Measurements from ENCODE around the gene LPAR2. TPM values are rescaled to one million over a fixed set of nuclear protein-coding genes. Genes with fewer than 3 reads are reported as not detected.

The LPAR2 gene
- total and polyA plus RNA-seq, 10 of the 15 experiments (the other 5 are each of a cell fraction or from before 2014, with no cell fraction given) = 0.98 to 23.8 (median 10.2) TPM

DNA sequence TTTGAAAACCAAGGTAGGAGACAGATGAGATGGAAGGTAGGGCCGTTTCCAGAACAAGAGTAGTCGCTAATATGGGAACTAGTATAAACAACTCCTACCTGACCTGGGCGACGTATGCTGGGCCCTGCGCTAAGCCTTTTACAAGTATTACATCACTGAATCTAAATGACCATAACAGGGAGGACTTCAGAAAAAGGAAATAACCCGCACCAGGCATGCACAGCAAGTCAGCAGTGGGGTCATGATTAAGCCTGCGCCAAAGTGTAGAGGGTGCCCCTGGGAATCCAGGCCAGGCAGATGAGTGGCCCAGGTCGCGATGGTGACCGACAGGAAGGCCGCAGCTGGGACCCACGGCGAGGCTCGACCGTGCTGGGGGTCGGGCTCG is 34.8 kb upstream of the LPAR2 start:
- peak; percentile 11 for ATAC-seq
- peak overlapping the region; percentile 92 for H3K9ac ChIP-seq (ENCODE audit: control insufficient read depth, insufficient read depth, low read length)
- ChIA-PET RAD21 (ENCODE audit: unreplicated experiment) (interaction anchor here (1.3 to 2.3 kb wide), 8 partner anchors 65 to 239 kb away, joined by 3 to 13 read pairs (median 8); partner anchors contain the start of genes ZNF14, ZNF253, ZNF506 and ZNF93), CTCF (interaction anchor here (3.5 kb wide), 1 partner anchor 131 kb away, joined by 28 read pairs; no protein-coding TSS in a partner anchor), POLR2A (interaction anchor here (0.6 to 3.9 kb wide), 10 partner anchors 8 to 609 kb away, joined by 3 to 18 read pairs (median 8); partner anchors contain the start of genes GMIP, LPAR2, ZNF253 and ZNF93), SMC1A (ENCODE audit: uncharacterized antibody, unreplicated experiment) (interaction anchor here (1.3 to 2.2 kb wide), 5 partner anchors 113 to 238 kb away, joined by 3 to 9 read pairs (median 6); partner anchors contain the start of genes ZNF253 and ZNF93)
- intact Hi-C loops (cut with micrococcal nuclease; ENCODE audit: unreplicated experiment) (loop anchor here (2.0 to 10.0 kb wide), 4 partner anchors 64 to 242 kb away; partner anchors contain the start of genes ZNF253, ZNF506 and ZNF93), in situ Hi-C loops (cut with MboI) (loop anchor here (10.0 kb wide), 1 partner anchor 1362 kb away; the partner anchor contains the start of gene ZNF430)
- H3K27me3 ChIP-seq (replicated peaks in 1 of 2; ENCODE audit: control insufficient read depth in 2 of 2, insufficient read depth in 2 of 2, low read length in 1 of 2) = no peaks in the 10 kb centered on the region
- peak overlapping the region; percentile 87 for H3K4me3 ChIP-seq
- H4K20me1 ChIP-seq (ENCODE audit: control insufficient read depth, insufficient read depth) = no peaks in the 10 kb centered on the region
- TF ChIP-seq ATF7 (IDR thresholded peaks at IDR 0.05; ENCODE audit: low read depth) = peak; percentile 19; the same call in 1 of the 2 replicates
- TF ChIP-seq HDGF (IDR thresholded peaks at IDR 0.05) = peak; percentile 46; the same call in 1 of the 2 replicates
- TF ChIP-seq SRF (IDR thresholded peaks at IDR 0.05; ENCODE audit: low read depth in 2 of 2, low read length in 2 of 2) = peak in 1 of 2 experiments; percentile 68; a peak in 2 of 4 replicates
- no peak for TF ChIP-seq WRNIP1 (IDR thresholded peaks at IDR 0.05; ENCODE audit: borderline replicate concordance, low read depth, low read length)
- WGBS (ENCODE audit: insufficient coverage, insufficient replicate concordance, low lambda C conversion rate, missing lambda C conversion rate) = under 1% methylated on average over 17 of the region's 17 CpGs
- no TSS peak for BruUV-seq (replicated peaks)
- peaks cover 40% of the 10 kb centered on the region for H3K79me2 ChIP-seq (ENCODE audit: control insufficient read depth, insufficient read depth, low read length)
- H3K4me1 ChIP-seq (ENCODE audit: control insufficient read depth, insufficient read depth, low read length) = peaks cover 10% of the 10 kb centered on the region
- H3K27ac ChIP-seq (ENCODE audit: control insufficient read depth, insufficient read depth) = peak overlapping the region; percentile 97
- H3K4me2 ChIP-seq (ENCODE audit: control insufficient read depth, insufficient read depth) = peak overlapping the region; percentile 77
- FAIRE-seq = peak; percentile 27
- peaks cover 10 to 17% of the 10 kb centered on the region in 2 experiments for H3K36me3 ChIP-seq (ENCODE audit: control insufficient read depth in 2 of 2, insufficient read depth in 2 of 2, low read length in 1 of 2)
- no peak overlapping the region for H2AFZ ChIP-seq (ENCODE audit: control insufficient read depth, low read depth, low read length)
- DNase-seq (ENCODE audit: low read depth, low spot score) = no peak
- no peaks in the 10 kb centered on the region; the same call in 1 of the 3 replicates for H3K9me3 ChIP-seq (replicated peaks; ENCODE audit: control insufficient read depth, insufficient read depth, low read length)

DNA sequence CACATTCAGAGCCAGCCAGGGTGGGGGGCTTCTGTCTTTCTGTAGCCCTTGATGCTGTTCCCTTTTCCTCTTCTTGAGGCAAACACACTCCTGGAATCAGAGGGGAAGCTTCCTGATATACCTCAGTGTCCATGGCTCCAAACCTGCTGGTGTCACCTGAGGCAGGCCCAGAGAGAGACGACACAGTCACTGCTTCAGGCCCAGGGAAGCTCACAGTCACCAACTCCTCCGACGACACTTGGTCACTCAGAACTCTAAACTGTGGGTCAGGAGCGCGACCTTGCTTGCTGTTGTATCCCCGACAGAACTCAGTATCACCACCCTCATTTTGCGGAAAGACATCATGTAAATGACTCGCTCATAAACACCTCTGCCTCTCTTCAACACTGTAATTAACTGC is 34.3 kb upstream of the LPAR2 start:
- H2AFZ ChIP-seq (ENCODE audit: control insufficient read depth, low read depth, low read length) = no peak overlapping the region; the same call in 1 of the 2 replicates
- H3K4me2 ChIP-seq (ENCODE audit: control insufficient read depth, insufficient read depth) = peak overlapping the region; percentile 77
- H3K27me3 ChIP-seq (replicated peaks in 1 of 2; ENCODE audit: control insufficient read depth in 2 of 2, insufficient read depth in 2 of 2, low read length in 1 of 2) = no peaks in the 10 kb centered on the region
- DNase-seq (ENCODE audit: low read depth, low spot score) (no peak), ATAC-seq (no peak), FAIRE-seq (peak; percentile 62)
- CTCF ChIA-PET = interaction anchor here (1.7 to 3.5 kb wide), 4 partner anchors 18 to 240 kb away, joined by 5 to 28 read pairs (median 8); partner anchors contain the start of gene GMIP
- H3K27ac ChIP-seq (ENCODE audit: control insufficient read depth, insufficient read depth) = peak overlapping the region; percentile 97
- POLR2A ChIA-PET = interaction anchor here (0.5 to 3.9 kb wide), 17 partner anchors 9 to 1358 kb away, joined by 3 to 18 read pairs (median 6); partner anchors contain the start of genes GMIP, LPAR2, NDUFA13 and ZNF14
- in situ Hi-C loops (cut with MboI) = loop anchor here (10.0 kb wide), 1 partner anchor 1362 kb away; the partner anchor contains the start of gene ZNF430
- BruUV-seq (replicated peaks) = TSS peak; percentile 95
- peaks cover 12 to 17% of the 10 kb centered on the region in 2 experiments for H3K36me3 ChIP-seq (ENCODE audit: control insufficient read depth in 2 of 2, insufficient read depth in 2 of 2, low read length in 1 of 2)
- peaks cover 40% of the 10 kb centered on the region for H3K79me2 ChIP-seq (ENCODE audit: control insufficient read depth, insufficient read depth, low read length)
- TF ChIP-seq YY1 (IDR thresholded peaks at IDR 0.05; ENCODE audit: low read depth, low read length) (0 out of 2 replicates have a peak, but pooled peaks have one; percentile 27), POLR2A (IDR thresholded peaks at IDR 0.05; ENCODE audit: low read depth, low read length) (peak; percentile 63), ETV6 (conservative IDR thresholded peaks at IDR 0.05 in 1 of 2, IDR thresholded peaks at IDR 0.05 in 1 of 2; ENCODE audit: borderline replicate concordance in 1 of 2, low read depth in 1 of 2) (no peak), CREM (IDR thresholded peaks at IDR 0.05; ENCODE audit: low read depth) (no peak), HCFC1 (IDR thresholded peaks at IDR 0.05; ENCODE audit: low read length) (no peak), SMAD1 (IDR thresholded peaks at IDR 0.05; ENCODE audit: low read depth, partially characterized antibody) (no peak)
- TF ChIP-seq, protein P1, sequence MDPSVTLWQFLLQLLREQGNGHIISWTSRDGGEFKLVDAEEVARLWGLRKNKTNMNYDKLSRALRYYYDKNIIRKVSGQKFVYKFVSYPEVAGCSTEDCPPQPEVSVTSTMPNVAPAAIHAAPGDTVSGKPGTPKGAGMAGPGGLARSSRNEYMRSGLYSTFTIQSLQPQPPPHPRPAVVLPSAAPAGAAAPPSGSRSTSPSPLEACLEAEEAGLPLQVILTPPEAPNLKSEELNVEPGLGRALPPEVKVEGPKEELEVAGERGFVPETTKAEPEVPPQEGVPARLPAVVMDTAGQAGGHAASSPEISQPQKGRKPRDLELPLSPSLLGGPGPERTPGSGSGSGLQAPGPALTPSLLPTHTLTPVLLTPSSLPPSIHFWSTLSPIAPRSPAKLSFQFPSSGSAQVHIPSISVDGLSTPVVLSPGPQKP (IDR thresholded peaks at IDR 0.05; ENCODE audit: low read depth, low read length) = no peak
- no peaks in the 10 kb centered on the region; the same call in 1 of the 3 replicates for H3K9me3 ChIP-seq (replicated peaks; ENCODE audit: control insufficient read depth, insufficient read depth, low read length)
- RAD21 ChIA-PET (ENCODE audit: unreplicated experiment) = interaction anchor here (0.9 to 2.3 kb wide), 15 partner anchors 13 to 1114 kb away, joined by 3 to 13 read pairs (median 5); partner anchors contain the start of genes GMIP, ZNF14, ZNF253 and ZNF506
- SMC1A ChIA-PET (ENCODE audit: uncharacterized antibody, unreplicated experiment) = interaction anchor here (0.8 to 2.2 kb wide), 14 partner anchors 20 to 239 kb away, joined by 3 to 10 read pairs (median 4); partner anchors contain the start of genes ZNF253, ZNF506 and ZNF93
- peak overlapping the region; percentile 87 for H3K4me3 ChIP-seq
- H3K4me1 ChIP-seq (ENCODE audit: control insufficient read depth, insufficient read depth, low read length) = peaks cover 4% of the 10 kb centered on the region; the same call in 1 of the 2 replicates
- peak overlapping the region; percentile 92 for H3K9ac ChIP-seq (ENCODE audit: control insufficient read depth, insufficient read depth, low read length)
- no peaks in the 10 kb centered on the region for H4K20me1 ChIP-seq (ENCODE audit: control insufficient read depth, insufficient read depth)
- WGBS (ENCODE audit: insufficient coverage, insufficient replicate concordance, low lambda C conversion rate, missing lambda C conversion rate) = 37% methylated on average over 8 of the region's 8 CpGs
- intact Hi-C loops (cut with micrococcal nuclease; ENCODE audit: unreplicated experiment) = loop anchor here (2.0 to 10.0 kb wide), 4 partner anchors 64 to 242 kb away; partner anchors contain the start of genes ZNF253, ZNF506 and ZNF93

Measured in GM12878 (cell line).